GM06990 (cell line): ENCODE data around the gene GTF2B.
"Not testable (repeated sequence)": the region's sequence is repeated elsewhere in the genome, so short reads cannot be mapped to it uniquely, and the experiment has no call there.

Experiments
- DNase-seq: peaks from one replicate; pipeline ENCODE4 v3.0.0-alpha.2; 2011; ENCODE audit not compliant: insufficient read length; ENCODE audit errors: extremely low read depth
- H3K27me3 ChIP-seq: replicated peaks from 2 replicates; pipeline ENCODE4 v1.6.0; 2011; ENCODE audit warnings: low read length; ENCODE audit not compliant: control insufficient read depth, insufficient read depth
- H3K36me3 ChIP-seq: 2 replicates; pipeline ENCODE4 v1.5.1; 2011; ENCODE audit warnings: low read length; ENCODE audit not compliant: control insufficient read depth, insufficient read depth
- H3K4me3 ChIP-seq: replicated peaks from 2 replicates; pipeline ENCODE4 v1.5.1; 2011; ENCODE audit warnings: low read depth, mild to moderate bottlenecking, control low read depth, low read length
- TF ChIP-seq, protein P1 (sequence below): IDR thresholded peaks from 2 replicates; pipeline ENCODE4 v1.5.1; 2011; ENCODE audit warnings: low read length, control low read depth, mild to moderate bottlenecking, inconsistent platforms; ENCODE audit not compliant: insufficient read depth, poor library complexity, severe bottlenecking

Gene GTF2B, protein sequence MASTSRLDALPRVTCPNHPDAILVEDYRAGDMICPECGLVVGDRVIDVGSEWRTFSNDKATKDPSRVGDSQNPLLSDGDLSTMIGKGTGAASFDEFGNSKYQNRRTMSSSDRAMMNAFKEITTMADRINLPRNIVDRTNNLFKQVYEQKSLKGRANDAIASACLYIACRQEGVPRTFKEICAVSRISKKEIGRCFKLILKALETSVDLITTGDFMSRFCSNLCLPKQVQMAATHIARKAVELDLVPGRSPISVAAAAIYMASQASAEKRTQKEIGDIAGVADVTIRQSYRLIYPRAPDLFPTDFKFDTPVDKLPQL

DNA sequence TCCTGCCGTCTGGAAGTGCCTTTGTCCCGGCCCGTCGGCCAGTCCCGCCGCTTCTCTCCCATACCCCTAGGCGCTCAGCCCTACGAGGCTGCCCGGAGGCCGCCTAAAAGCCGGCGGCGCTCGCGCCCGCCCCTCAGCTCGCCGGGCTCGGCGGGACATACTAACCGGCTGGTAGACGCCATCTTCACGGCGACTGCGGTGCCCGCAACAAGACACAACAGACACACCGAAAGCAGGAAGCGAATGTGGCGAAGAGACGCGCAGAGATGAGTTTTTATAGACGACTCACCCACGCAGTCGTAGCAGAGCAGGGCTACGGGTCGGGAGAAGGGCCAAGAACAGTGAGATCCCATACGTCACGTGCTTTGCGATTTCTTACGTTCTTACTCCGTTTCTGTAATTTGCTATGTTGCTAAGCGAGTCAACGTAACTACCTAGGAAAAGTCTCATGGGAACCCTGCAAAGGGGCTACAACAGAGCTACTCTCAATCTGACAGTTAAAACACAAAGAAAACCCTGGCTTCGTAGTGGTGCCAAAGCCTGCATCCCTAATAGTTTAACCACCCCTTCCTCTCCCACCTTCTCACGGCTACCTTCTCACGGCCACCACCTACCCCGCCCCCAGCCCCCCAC lies at the start of gene GTF2B:
Gene GTF2B, minus strand, starts transcription at position 250 of the 633 bp plus-strand sequence. Its CDS starts 68 bp downstream, at position 182.
- TF ChIP-seq, protein P1, sequence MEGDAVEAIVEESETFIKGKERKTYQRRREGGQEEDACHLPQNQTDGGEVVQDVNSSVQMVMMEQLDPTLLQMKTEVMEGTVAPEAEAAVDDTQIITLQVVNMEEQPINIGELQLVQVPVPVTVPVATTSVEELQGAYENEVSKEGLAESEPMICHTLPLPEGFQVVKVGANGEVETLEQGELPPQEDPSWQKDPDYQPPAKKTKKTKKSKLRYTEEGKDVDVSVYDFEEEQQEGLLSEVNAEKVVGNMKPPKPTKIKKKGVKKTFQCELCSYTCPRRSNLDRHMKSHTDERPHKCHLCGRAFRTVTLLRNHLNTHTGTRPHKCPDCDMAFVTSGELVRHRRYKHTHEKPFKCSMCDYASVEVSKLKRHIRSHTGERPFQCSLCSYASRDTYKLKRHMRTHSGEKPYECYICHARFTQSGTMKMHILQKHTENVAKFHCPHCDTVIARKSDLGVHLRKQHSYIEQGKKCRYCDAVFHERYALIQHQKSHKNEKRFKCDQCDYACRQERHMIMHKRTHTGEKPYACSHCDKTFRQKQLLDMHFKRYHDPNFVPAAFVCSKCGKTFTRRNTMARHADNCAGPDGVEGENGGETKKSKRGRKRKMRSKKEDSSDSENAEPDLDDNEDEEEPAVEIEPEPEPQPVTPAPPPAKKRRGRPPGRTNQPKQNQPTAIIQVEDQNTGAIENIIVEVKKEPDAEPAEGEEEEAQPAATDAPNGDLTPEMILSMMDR: no peak
- peak; percentile 89 for DNase-seq
- H3K4me3 ChIP-seq: peak within 1 kb of the TSS; percentile 100
- H3K27me3 ChIP-seq: no peaks in the 10 kb centered on the region
- H3K36me3 ChIP-seq: no peaks in the 10 kb centered on the region; the same call in 1 of the 2 replicates

DNA sequence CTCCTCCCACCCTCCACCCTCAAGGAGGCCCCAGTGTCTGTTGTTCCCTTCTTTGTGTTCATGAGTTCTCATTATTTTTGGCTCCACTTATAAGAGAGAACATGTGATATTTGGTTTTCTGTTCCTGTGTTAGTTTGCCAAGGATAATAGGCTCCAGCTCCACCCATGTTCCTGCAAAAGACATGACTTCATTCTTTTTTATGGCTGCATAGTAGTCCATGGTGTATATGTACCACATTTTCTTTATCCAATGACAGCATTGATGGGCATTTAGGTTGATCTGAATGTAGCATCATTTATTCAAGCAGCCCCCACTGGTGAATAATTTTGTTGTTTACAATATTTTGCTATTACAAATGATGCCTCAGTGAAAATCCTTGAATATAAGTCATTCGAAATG lies 47.2 kb upstream of the GTF2B start:
- not testable (repeated sequence) for H3K27me3 ChIP-seq, DNase-seq, H3K4me3 ChIP-seq
- peaks cover 13% of the 10 kb centered on the region for H3K36me3 ChIP-seq

DNA sequence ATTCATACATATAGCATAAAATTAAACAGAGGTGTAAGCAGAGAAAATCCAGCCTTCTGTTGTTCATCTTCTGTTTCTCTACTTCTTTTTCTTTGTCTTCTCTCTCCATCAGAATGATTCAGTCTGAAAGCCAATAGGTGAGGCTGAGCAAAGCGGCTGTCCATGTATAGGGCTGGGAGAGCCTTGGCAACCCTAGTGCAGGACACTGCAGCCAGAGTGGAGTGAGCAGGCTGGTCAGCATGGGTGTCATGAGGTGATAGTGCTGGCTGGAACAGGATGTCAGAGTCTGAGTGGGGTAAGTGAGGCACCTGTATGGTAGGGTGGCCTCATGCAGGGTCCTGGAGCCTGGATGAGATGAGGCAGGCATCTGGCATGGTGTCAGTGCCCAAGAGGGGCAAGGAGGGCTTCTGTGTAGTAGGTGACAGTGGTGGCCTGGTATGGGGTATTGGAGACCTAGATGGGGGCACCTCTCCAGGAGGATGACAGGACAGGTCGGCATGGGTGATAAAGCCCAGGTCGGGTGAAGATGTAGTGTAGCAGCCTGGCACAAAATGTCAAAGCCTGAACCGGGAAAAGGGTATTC lies 45.5 kb upstream of the GTF2B start:
- no peak for DNase-seq
- peaks cover 14% of the 10 kb centered on the region for H3K36me3 ChIP-seq
- H3K27me3 ChIP-seq: no peaks in the 10 kb centered on the region
- TF ChIP-seq, protein P1: no peak
- H3K4me3 ChIP-seq: no peak overlapping the region

DNA sequence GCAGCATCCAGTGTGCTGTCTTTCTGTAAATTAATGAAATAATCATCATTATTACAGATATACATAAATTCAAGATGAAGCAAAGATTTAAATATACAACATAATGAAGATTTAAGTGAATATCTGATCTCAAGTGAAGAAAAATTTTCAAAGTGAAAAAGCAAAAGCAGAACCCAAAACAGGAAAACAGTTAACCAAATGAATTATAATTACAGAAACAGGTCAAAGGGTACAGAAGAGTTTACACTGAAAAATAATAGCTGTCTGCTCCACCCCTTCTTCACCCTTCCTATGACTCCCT lies 44.8 kb upstream of the GTF2B start:
- TF ChIP-seq, protein P1: no peak
- H3K27me3 ChIP-seq: no peaks in the 10 kb centered on the region
- H3K4me3 ChIP-seq: no peak overlapping the region
- no peak for DNase-seq
- H3K36me3 ChIP-seq: peaks cover 14% of the 10 kb centered on the region

DNA sequence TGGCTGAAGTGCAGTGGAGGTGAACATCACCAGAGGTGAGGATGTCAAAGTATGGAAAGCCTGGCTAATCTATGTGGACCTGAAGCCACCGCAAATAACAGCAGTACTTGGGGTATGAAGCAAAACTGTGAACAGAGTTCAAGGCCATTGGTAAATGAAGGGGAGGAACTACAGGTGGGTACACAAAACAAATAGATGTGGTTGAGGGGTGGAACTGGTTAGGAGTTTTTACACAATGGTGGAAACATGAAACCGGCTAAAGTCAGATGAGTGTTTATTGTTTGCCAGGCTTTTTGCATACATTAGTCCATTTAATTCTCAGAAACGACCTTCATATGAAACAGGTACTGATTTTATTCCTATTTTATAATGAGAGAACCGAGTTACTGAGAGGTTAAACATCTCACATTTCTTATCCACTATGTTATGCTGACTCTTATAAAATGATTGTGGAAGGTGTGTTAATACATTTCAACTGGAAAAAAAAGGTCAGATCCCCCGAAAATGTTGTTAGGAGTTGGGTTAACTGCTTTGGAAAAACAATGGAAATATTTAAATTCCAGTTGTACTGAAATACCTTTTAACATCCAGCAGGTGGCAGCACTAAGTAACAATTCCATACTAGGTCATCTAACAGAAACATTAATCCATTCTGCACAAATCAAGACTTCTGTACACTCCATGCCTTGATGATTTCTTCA lies 44.3 kb upstream of the GTF2B start:
- no peak for DNase-seq
- H3K4me3 ChIP-seq: no peak overlapping the region
- no peaks in the 10 kb centered on the region for H3K27me3 ChIP-seq
- TF ChIP-seq, protein P1: peak; percentile 43
- H3K36me3 ChIP-seq: peaks cover 13% of the 10 kb centered on the region

DNA sequence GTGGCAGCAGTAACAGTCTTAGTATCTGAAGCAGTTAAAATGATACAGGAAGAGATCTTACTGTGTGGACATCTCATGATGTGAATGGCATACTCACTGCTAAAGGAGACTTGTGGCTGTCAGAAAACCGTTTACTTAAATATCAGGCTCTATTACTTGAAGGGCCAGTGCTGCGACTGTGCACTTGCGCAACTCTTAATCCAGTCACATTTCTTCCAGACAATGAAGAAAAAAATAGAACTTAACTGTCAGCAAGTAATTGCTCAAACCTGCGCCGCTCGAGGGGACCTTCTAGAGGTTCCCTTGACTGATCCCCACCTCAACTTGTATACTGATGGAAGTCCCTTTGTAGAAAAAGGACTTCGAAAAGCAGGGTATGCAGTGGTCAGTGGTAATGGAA lies 38.8 kb upstream of the GTF2B start:
- DNase-seq, H3K36me3 ChIP-seq, H3K27me3 ChIP-seq, H3K4me3 ChIP-seq: not testable (repeated sequence)
